B cell (primary cell): ENCODE data around the gene CEACAM19. TPM values are rescaled to one million over a fixed set of nuclear protein-coding genes. Genes with fewer than 3 reads are reported as not detected.

Source experiments
- polyA plus RNA-seq: library from polyadenylated mRNA; depleted of rRNA; stranded (reverse); fragments of >200 nt; gene quantifications from 2 replicates; pipeline ENCODE4 v1.2.3, GENCODE V29; 2012
- small RNA-seq: library from RNA; depleted of rRNA; stranded (forward); fragments of <200 nt; gene quantifications from one replicate; pipeline ENCODE3, GENCODE V24; 2012; ENCODE audit warnings: low replicate concordance, low read depth; ENCODE audit not compliant: insufficient read length
- total RNA-seq, 2 donors: library from RNA; stranded (reverse); fragments of 120-200 nt in 1 of 2; gene quantifications; 1 replicate in 1 of 2; 2 replicates in 1 of 2; pipeline versions ENCODE4 v1.2.3 to v1.2.4, GENCODE V29; 2013 to 2022

The CEACAM19 gene
- total and polyA plus RNA-seq, 2 donors (not counting 1 experiment from before 2014, with no cell fraction given) = not detected

Small RNAs within 50 kb of the gene (small RNA-seq; reads per million reads assigned to genes)
- gene RF00285 = not detected

Other genes starting within 250 kb of the CEACAM19 start
- gene ZNF229, start 223.0 kb upstream of the CEACAM19 start, total RNA-seq = 6.2 and 6.7 TPM in 2 replicates
- 1.5 and 1.8 TPM in 2 replicates for gene ZNF229, start 223.0 kb upstream of the CEACAM19 start, polyA plus RNA-seq
- 16.1 and 19.6 TPM in 2 replicates for gene ZNF180, start 171.0 kb upstream of the CEACAM19 start, total RNA-seq
- gene ZNF180, start 171.0 kb upstream of the CEACAM19 start, polyA plus RNA-seq = 1.6 and 4.4 TPM in 2 replicates
- gene CEACAM20, start 141.8 kb upstream of the CEACAM19 start, total RNA-seq = not detected in 2 replicates
- not detected in 2 replicates for gene CEACAM20, start 141.8 kb upstream of the CEACAM19 start, polyA plus RNA-seq
- gene IGSF23, start 57.9 kb upstream of the CEACAM19 start, total RNA-seq = not detected in 2 replicates
- not detected in 2 replicates for gene IGSF23, start 57.9 kb upstream of the CEACAM19 start, polyA plus RNA-seq
- gene PVR, start 27.6 kb upstream of the CEACAM19 start, total RNA-seq = 0.67 TPM in 1 of 2 replicates, not detected in the other
- gene PVR, start 27.6 kb upstream of the CEACAM19 start, polyA plus RNA-seq = 0.09 and 0.26 TPM in 2 replicates
- gene CEACAM16, start 27.7 kb downstream of the CEACAM19 start, total RNA-seq = not detected in 2 replicates
- not detected in 2 replicates for gene CEACAM16, start 27.7 kb downstream of the CEACAM19 start, polyA plus RNA-seq
- gene BCL3, start 77.2 kb downstream of the CEACAM19 start, total RNA-seq = 135 and 147 TPM in 2 replicates
- 52.3 and 124 TPM in 2 replicates for gene BCL3, start 77.2 kb downstream of the CEACAM19 start, polyA plus RNA-seq
- gene CBLC, start 106.4 kb downstream of the CEACAM19 start, total RNA-seq = not detected in 2 replicates
- not detected in 2 replicates for gene CBLC, start 106.4 kb downstream of the CEACAM19 start, polyA plus RNA-seq
- gene BCAM, start 137.6 kb downstream of the CEACAM19 start, total RNA-seq = not detected in 2 replicates
- not detected in 2 replicates for gene BCAM, start 137.6 kb downstream of the CEACAM19 start, polyA plus RNA-seq
- gene NECTIN2, start 174.8 kb downstream of the CEACAM19 start, total RNA-seq = 0.32 TPM in 1 of 2 replicates, not detected in the other
- gene NECTIN2, start 174.8 kb downstream of the CEACAM19 start, polyA plus RNA-seq = 0.15 and 1.0 TPM in 2 replicates
- gene TOMM40, start 219.8 kb downstream of the CEACAM19 start, total RNA-seq = 31.1 and 32.5 TPM in 2 replicates
- 25.9 and 30.9 TPM in 2 replicates for gene TOMM40, start 219.8 kb downstream of the CEACAM19 start, polyA plus RNA-seq
- gene APOE, start 234.3 kb downstream of the CEACAM19 start, total RNA-seq = 0.44 and 0.74 TPM in 2 replicates
- 2.8 and 5.2 TPM in 2 replicates for gene APOE, start 234.3 kb downstream of the CEACAM19 start, polyA plus RNA-seq
- not detected in 2 replicates for gene APOC1, start 243.1 kb downstream of the CEACAM19 start, total RNA-seq
- gene APOC1, start 243.1 kb downstream of the CEACAM19 start, polyA plus RNA-seq = not detected in 2 replicates